HepG2 (cell line): ENCODE data around the gene ING2. TPM values are rescaled to one million over a fixed set of nuclear protein-coding genes. Genes with fewer than 3 reads are reported as not detected.
A peak's percentile ranks its signal among the peaks of the same experiment; 100 is the strongest.

ENCODE experiments used
- ATAC-seq: fragments of 200-7000 bp; cut with Tn5 transposase; 3 replicates; pipeline ENCODE4 v1.9.1; 2020; ENCODE audit warnings: mild to moderate bottlenecking, moderate library complexity
- BruUV-seq: library from RNA; stranded (reverse); fragments of 400-500 nt; replicated peaks from 2 replicates; lab custom pipeline; 2021; lab: Mats Ljungman, UMichigan
- CTCF ChIA-PET: fragments of 300-600 bp; formaldehyde crosslinking; extraction: SDS; loops from one replicate; lab custom pipeline; 2021; ENCODE audit warnings: low total read pairs, inconsistent platforms, low intra/inter-chr PET ratio; lab: Yijun Ruan, JAX
- POLR2A ChIA-PET: fragments of 350-600 bp; sonication (Branson Sonifier 250); formaldehyde crosslinking; loops from one replicate; lab custom pipeline; 2020; ENCODE audit warnings: antibody characterized with exemption, inconsistent platforms; lab: Yijun Ruan, JAX
- DNase-seq: peaks from one replicate; pipeline ENCODE4 v3.0.0-alpha.2; 2015; ENCODE audit warnings: low spot score
- FAIRE-seq: peaks from 3 replicates; lab custom pipeline; 2011; peaks lifted over from hg19 to GRCh38; lab: Jason Lieb, UNC
- H2AFZ ChIP-seq: one replicate; pipeline ENCODE4 v1.6.1; 2011; ENCODE audit warnings: low read length, inconsistent platforms
- H3K27ac ChIP-seq: fragments of 300-600 bp; 3 replicates; pipeline ENCODE4 v1.8.0; 2011; ENCODE audit warnings: mixed run types, mild to moderate bottlenecking, mixed read lengths, low read length, inconsistent platforms; ENCODE audit not compliant: insufficient read depth; ENCODE audit errors: extremely low read length
- H3K27me3 ChIP-seq, 2 experiments: fragments of 200-600 bp in 1 of 2; 2 replicates in 1 of 2; 3 replicates in 1 of 2; pipeline versions ENCODE4 v1.6.0 to v1.8.0; 2011; ENCODE audit warnings: low read length in 2 of 2, mild to moderate bottlenecking in 2 of 2, moderate library complexity in 2 of 2, inconsistent platforms in 1 of 2; ENCODE audit not compliant: insufficient read depth in 2 of 2, control insufficient read depth in 1 of 2
- H3K36me3 ChIP-seq, 2 experiments: fragments of 200-600 bp in 1 of 2; replicated peaks in 1 of 2; 2 replicates in 1 of 2; 3 replicates in 1 of 2; pipeline versions ENCODE4 v1.5.1 to v1.8.0; 2011; ENCODE audit warnings: low read length in 2 of 2, inconsistent platforms in 1 of 2; ENCODE audit not compliant: insufficient read depth in 2 of 2, control insufficient read depth in 1 of 2
- H3K4me1 ChIP-seq: 2 replicates; pipeline ENCODE4 v1.5.1; 2012; ENCODE audit warnings: low read length, inconsistent platforms; ENCODE audit not compliant: insufficient read depth
- H3K4me2 ChIP-seq: 2 replicates; pipeline ENCODE4 v1.6.0; 2011; ENCODE audit warnings: low read depth, low read length, inconsistent platforms
- H3K4me3 ChIP-seq, 3 experiments: fragments of 200-600 bp in 1 of 3; sonication (generic), shearing (Covaris generic) in 1 of 3; replicated peaks in 1 of 3; 2 replicates each; pipeline ENCODE4 v1.5.1; 2011 to 2016; ENCODE audit warnings: low read length in 3 of 3, inconsistent platforms in 2 of 3, low read depth in 2 of 3, mild to moderate bottlenecking in 2 of 3, control low read depth in 1 of 3, mixed read lengths in 1 of 3; ENCODE audit not compliant: insufficient read depth in 1 of 3
- H3K79me2 ChIP-seq: one replicate; pipeline ENCODE4 v1.6.1; 2011; ENCODE audit warnings: low read length, inconsistent platforms; ENCODE audit not compliant: insufficient read depth
- H3K9ac ChIP-seq: 2 replicates; pipeline ENCODE4 v1.6.0; 2011; ENCODE audit warnings: mild to moderate bottlenecking, low read depth, low read length, inconsistent platforms; ENCODE audit not compliant: insufficient read depth
- H3K9me3 ChIP-seq: 2 replicates; pipeline ENCODE4 v1.5.1; 2012; ENCODE audit warnings: mild to moderate bottlenecking, low read length
- H4K20me1 ChIP-seq: 2 replicates; pipeline ENCODE4 v1.6.0; 2011; ENCODE audit warnings: inconsistent platforms, mild to moderate bottlenecking, low read length, moderate library complexity; ENCODE audit not compliant: insufficient read depth
- AHR ChIP-seq: IDR thresholded peaks from 2 replicates; pipeline ENCODE4 v1.6.1; 2018; ENCODE audit warnings: missing genetic modification reagents, missing compliant biosample characterization
- HOXA5 ChIP-seq: sonication (generic); formaldehyde crosslinking; IDR thresholded peaks from 2 replicates; pipeline ENCODE4 v1.4.0; 2020; ENCODE audit warnings: missing genetic modification reagents
- HOXD1 ChIP-seq: sonication (generic); formaldehyde crosslinking; IDR thresholded peaks from 2 replicates; pipeline ENCODE4 v1.5.0; 2020; ENCODE audit warnings: missing genetic modification reagents
- KLF13 ChIP-seq: sonication (generic); formaldehyde crosslinking; IDR thresholded peaks from 2 replicates; pipeline ENCODE4 v1.4.0; 2020; ENCODE audit warnings: mild to moderate bottlenecking, missing genetic modification reagents
- NFYC ChIP-seq: IDR thresholded peaks from 2 replicates; pipeline ENCODE4 v1.6.1; 2016; ENCODE audit warnings: missing genetic modification reagents, missing compliant biosample characterization
- PLRG1 ChIP-seq: fragments of 450-650 bp; conservative IDR thresholded peaks from 2 replicates; pipeline ENCODE4 v1.6.1; 2016
- POLR2AphosphoS2 ChIP-seq: IDR thresholded peaks from 2 replicates; pipeline ENCODE4 v1.6.1; 2011; ENCODE audit warnings: low read depth, low read length, improper control_type of control experiment
- RAD21 ChIP-seq: fragments of 450-650 bp; formaldehyde crosslinking; IDR thresholded peaks from 2 replicates; pipeline ENCODE4 v1.5.0; 2020; ENCODE audit warnings: mild to moderate bottlenecking
- STAG1 ChIP-seq: sonication (generic); formaldehyde crosslinking; IDR thresholded peaks from 2 replicates; pipeline ENCODE4 v1.4.0; 2020; ENCODE audit warnings: missing genetic modification reagents
- ZNF614 ChIP-seq: IDR thresholded peaks from 2 replicates; pipeline ENCODE4 v1.6.1; 2018; ENCODE audit warnings: missing biosample characterization, missing genetic modification reagents, inconsistent platforms, borderline replicate concordance
- ZSCAN21 ChIP-seq: sonication (generic); formaldehyde crosslinking; IDR thresholded peaks from 2 replicates; pipeline ENCODE4 v1.8.0; 2022; ENCODE audit warnings: mild to moderate bottlenecking, missing genetic modification reagents, moderate library complexity, borderline replicate concordance
- WGBS: methylation state at CpG from one replicate; pipeline ENCODE4 v1.1.6; 2017; ENCODE audit warnings: low lambda C conversion rate; 5-methylcytosine and 5-hydroxymethylcytosine counted together
- in situ Hi-C: cut with HindIII; loops from 2 replicates; pipeline ENCODE4 v1.10.0; 2017; ENCODE audit warnings: low pct_unique_long_range_greater_than_20kb; ENCODE audit not compliant: extremely low pct_ligation_motif_present
- intact Hi-C: fragments of 100-400 bp; cut with micrococcal nuclease; formaldehyde crosslinking; loops from one replicate; pipeline ENCODE4 v1.10.0; 2022; ENCODE audit not compliant: unreplicated experiment
- polyA plus RNA-seq, 8 experiments: library from polyadenylated mRNA; depleted of rRNA in 3 of 8; stranded (reverse) in 7 of 8; unstranded in 1 of 8; fragments of >200 nt; fragmentation: Illumina TruSeq in 4 of 8; extraction: Trizol in 4 of 8; gene quantifications; 2 replicates each; pipeline versions ENCODE4 v1.2.1 to v1.2.3, GENCODE V29; 2011 to 2016; ENCODE audit warnings: low read depth in 4 of 8, missing spikeins in 1 of 8, mixed read lengths in 1 of 8; ENCODE audit not compliant: insufficient read depth in 1 of 8
- total RNA-seq, 5 experiments: library from RNA; depleted of rRNA; stranded (reverse); fragments of >200 nt; fragmentation: Illumina TruSeq; extraction: Trizol; gene quantifications; 2 replicates each; pipeline ENCODE4 v1.2.3, GENCODE V29; 2016; ENCODE audit warnings: low read depth in 1 of 5
- TF ChIP-seq, protein P1 (sequence below): sonication (generic); formaldehyde crosslinking; IDR thresholded peaks from 2 replicates; pipeline ENCODE4 v1.8.1; 2023; ENCODE audit warnings: missing genetic modification reagents, mild to moderate bottlenecking, borderline replicate concordance
- TF ChIP-seq, protein P2 (sequence below): sonication (generic); formaldehyde crosslinking; IDR thresholded peaks from 2 replicates; pipeline ENCODE4 v1.8.0; 2022; ENCODE audit warnings: missing genetic modification reagents, mild to moderate bottlenecking, borderline replicate concordance
- TF ChIP-seq, protein P3 (sequence below): sonication (generic); formaldehyde crosslinking; IDR thresholded peaks from 2 replicates; pipeline ENCODE4 v1.4.0; 2020; ENCODE audit warnings: missing genetic modification reagents

The ING2 gene
- total and polyA plus RNA-seq, 2 of the 13 experiments (the other 11 are each of a cell fraction or from before 2014, with no cell fraction given) = 6.6 to 12.4 TPM

DNA sequence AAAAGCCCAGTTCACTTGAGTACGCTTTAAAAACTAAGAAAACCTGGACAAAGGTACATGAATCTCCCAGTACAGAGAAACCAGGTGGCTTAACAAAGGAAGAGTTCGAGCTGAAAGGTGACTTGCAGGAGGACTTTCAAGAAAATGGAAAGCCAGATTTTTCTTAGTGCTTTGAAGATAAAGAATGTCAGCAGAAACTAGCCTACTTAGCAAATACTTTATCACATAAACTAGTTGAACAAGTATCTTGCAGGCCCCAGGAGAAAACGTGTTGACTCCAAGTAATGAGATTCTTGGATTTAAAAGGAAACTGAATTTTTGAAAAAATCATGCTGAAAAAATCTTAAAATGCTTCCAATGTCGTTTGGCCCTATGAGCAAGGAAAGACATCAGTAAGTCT, 34.0 kb upstream of the ING2 start:
- CTCF ChIA-PET = no interaction called here
- ATAC-seq = no peak
- no peak overlapping the region for H3K4me3 ChIP-seq
- DNase-seq = no peak
- no peak overlapping the region for H3K4me2 ChIP-seq
- H3K9ac ChIP-seq = no peak overlapping the region
- TF ChIP-seq, protein P1, sequence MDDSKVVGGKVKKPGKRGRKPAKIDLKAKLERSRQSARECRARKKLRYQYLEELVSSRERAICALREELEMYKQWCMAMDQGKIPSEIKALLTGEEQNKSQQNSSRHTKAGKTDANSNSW (CRISPR knock-in tag) = no peak
- TF ChIP-seq AHR (CRISPR knock-in tag) = no peak
- TF ChIP-seq, all 625 proteins: peak for 0
- no peak for FAIRE-seq
- Histone ChIP-seq H3K27me3 (no peaks in the 10 kb centered on the region), H3K36me3 (no peaks in the 10 kb centered on the region), H3K4me1 (peaks cover 25% of the 10 kb centered on the region), H3K79me2 (no peaks in the 10 kb centered on the region), H2AFZ (peak overlapping the region; percentile 11), H3K27ac (no peak overlapping the region), H4K20me1 (no peaks in the 10 kb centered on the region), H3K9me3 (no peaks in the 10 kb centered on the region)
- in situ Hi-C loops = loop anchor here (5.0 kb wide), 1 partner anchor 131 kb away; no protein-coding TSS in a partner anchor
- POLR2A ChIA-PET = interaction anchor here (1.4 kb wide), 1 partner anchor 27 kb away, joined by 3 read pairs; no protein-coding TSS in a partner anchor
- intact Hi-C loops = loop anchor here (5.0 kb wide), 2 partner anchors 326 to 691 kb away; no protein-coding TSS in a partner anchor
- BruUV-seq = no TSS peak
- 26% methylated on average over 4 of the region's 4 CpGs for WGBS

DNA sequence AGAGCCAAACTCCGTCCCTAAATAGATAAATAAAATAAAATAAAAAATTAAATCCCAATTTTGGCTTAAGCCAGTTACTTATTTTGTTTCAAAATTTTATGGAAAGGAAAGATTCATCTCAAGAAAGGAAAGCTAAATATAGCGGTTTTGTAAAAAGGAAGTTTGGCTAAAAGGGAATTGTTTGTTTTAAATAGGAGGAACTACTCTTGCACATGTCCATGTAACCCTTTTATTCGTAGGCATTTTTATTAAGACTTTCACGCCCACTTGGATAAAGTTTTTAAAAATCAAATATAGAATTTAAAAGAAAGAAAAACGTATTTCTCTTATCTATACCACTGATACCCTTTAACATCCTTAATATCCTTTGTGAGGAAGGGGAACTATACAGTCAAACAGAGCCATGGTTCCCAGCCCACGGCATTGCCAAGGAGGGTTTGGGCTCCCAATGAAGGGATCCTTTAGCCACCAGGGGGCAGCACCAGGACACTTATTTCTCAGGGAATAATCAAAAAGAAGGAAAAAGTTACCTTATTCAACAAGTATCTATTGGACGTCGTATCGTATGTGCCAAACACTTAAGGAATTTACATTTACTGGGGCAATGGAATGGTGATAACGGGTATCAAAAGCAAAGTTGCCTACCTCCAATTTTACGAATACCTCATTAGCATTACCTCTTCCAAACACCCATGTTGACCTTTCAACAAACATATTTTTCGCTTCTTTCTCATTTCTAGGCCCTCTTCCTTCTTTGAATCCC, 32.7 kb upstream of the ING2 start:
- H4K20me1 ChIP-seq = no peaks in the 10 kb centered on the region
- no peak overlapping the region for H2AFZ ChIP-seq
- no peaks in the 10 kb centered on the region for H3K36me3 ChIP-seq
- H3K27ac ChIP-seq = no peak overlapping the region
- H3K27me3 ChIP-seq = no peaks in the 10 kb centered on the region
- no peaks in the 10 kb centered on the region for H3K79me2 ChIP-seq
- H3K9ac ChIP-seq = no peak overlapping the region
- intact Hi-C loops = loop anchor here (1.0 to 5.0 kb wide), 6 partner anchors 128 to 690 kb away; no protein-coding TSS in a partner anchor
- ATAC-seq (peak; percentile 89), DNase-seq (peak; percentile 50), FAIRE-seq (peak; percentile 68)
- in situ Hi-C loops = loop anchor here (5.0 kb wide), 1 partner anchor 130 kb away; no protein-coding TSS in a partner anchor
- POLR2A ChIA-PET = no interaction called here
- WGBS = 28% methylated on average over 12 of the region's 12 CpGs
- CTCF ChIA-PET = interaction anchor here (1.9 to 2.4 kb wide), 2 partner anchors 128 to 131 kb away, joined by 9 to 10 read pairs; no protein-coding TSS in a partner anchor
- H3K4me2 ChIP-seq = no peak overlapping the region
- H3K4me1 ChIP-seq = peaks cover 24% of the 10 kb centered on the region
- no TSS peak for BruUV-seq
- no peak overlapping the region for H3K4me3 ChIP-seq
- H3K9me3 ChIP-seq = no peaks in the 10 kb centered on the region
- TF ChIP-seq ZNF614 (CRISPR knock-in tag) (no peak), STAG1 (CRISPR knock-in tag) (peak; percentile 90), PLRG1 (no peak), ZSCAN21 (CRISPR knock-in tag) (no peak), NFYC (CRISPR knock-in tag) (no peak), HOXA5 (0 out of 2 replicates have a peak, but pooled peaks have one; percentile 29), KLF13 (CRISPR knock-in tag) (no peak), RAD21 (CRISPR knock-in tag) (peak; percentile 75), HOXD1 (CRISPR knock-in tag) (no peak), POLR2AphosphoS2 (no peak)
- TF ChIP-seq, protein P2, sequence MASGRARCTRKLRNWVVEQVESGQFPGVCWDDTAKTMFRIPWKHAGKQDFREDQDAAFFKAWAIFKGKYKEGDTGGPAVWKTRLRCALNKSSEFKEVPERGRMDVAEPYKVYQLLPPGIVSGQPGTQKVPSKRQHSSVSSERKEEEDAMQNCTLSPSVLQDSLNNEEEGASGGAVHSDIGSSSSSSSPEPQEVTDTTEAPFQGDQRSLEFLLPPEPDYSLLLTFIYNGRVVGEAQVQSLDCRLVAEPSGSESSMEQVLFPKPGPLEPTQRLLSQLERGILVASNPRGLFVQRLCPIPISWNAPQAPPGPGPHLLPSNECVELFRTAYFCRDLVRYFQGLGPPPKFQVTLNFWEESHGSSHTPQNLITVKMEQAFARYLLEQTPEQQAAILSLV (CRISPR knock-in tag) = no peak
- TF ChIP-seq, protein P3, sequence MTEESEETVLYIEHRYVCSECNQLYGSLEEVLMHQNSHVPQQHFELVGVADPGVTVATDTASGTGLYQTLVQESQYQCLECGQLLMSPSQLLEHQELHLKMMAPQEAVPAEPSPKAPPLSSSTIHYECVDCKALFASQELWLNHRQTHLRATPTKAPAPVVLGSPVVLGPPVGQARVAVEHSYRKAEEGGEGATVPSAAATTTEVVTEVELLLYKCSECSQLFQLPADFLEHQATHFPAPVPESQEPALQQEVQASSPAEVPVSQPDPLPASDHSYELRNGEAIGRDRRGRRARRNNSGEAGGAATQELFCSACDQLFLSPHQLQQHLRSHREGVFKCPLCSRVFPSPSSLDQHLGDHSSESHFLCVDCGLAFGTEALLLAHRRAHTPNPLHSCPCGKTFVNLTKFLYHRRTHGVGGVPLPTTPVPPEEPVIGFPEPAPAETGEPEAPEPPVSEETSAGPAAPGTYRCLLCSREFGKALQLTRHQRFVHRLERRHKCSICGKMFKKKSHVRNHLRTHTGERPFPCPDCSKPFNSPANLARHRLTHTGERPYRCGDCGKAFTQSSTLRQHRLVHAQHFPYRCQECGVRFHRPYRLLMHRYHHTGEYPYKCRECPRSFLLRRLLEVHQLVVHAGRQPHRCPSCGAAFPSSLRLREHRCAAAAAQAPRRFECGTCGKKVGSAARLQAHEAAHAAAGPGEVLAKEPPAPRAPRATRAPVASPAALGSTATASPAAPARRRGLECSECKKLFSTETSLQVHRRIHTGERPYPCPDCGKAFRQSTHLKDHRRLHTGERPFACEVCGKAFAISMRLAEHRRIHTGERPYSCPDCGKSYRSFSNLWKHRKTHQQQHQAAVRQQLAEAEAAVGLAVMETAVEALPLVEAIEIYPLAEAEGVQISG (CRISPR knock-in tag) = no peak
